ENCODE data around the gene MAGI2. TPM values are rescaled to one million over a fixed set of nuclear protein-coding genes. Genes with fewer than 3 reads are reported as not detected.
A peak's percentile ranks its signal among the peaks of the same experiment; 100 is the strongest.

Gene MAGI2
- polyA plus RNA-seq, 1 donor: 4.2 TPM

DNA sequence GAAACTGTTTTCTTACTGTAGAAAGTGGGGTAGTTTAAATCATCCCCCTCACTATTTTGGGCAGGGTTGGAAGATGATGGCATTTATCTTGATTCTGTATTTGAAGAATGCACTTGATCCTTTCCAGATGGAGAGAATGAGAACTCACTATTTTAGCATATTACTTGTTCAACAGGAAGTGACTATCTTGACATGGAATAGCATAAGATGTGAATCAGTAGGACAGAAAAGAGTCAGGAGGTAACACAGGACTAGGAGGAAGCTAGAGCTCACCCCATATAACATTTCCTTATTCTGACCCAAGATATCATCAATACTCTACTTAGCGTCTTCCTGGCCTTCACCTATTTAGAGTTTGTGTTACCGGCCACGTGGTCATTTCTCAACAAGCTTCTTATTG, 1254.7 kb downstream of the MAGI2 start:
- no peak for DNase-seq

DNA sequence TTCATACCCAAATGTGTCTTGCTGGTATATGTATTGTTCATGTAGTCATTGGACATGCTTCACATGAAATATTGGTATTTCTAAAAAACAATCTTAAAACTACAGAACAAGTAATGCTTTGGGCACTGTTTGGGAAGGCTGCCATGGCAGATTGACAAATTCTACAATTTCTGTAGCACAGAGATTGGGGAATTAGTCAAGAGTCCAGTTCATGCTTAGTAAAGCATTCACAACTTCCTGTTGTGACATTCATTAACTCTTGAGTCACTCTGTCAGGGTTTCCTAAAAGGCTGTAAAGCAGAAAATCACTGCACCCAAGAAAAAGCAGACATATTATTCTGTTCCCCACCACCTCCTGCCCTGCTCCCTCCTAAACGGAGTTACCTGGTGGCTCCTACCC, 1256.0 kb downstream of the MAGI2 start:
- DNase-seq: no peak

DNA sequence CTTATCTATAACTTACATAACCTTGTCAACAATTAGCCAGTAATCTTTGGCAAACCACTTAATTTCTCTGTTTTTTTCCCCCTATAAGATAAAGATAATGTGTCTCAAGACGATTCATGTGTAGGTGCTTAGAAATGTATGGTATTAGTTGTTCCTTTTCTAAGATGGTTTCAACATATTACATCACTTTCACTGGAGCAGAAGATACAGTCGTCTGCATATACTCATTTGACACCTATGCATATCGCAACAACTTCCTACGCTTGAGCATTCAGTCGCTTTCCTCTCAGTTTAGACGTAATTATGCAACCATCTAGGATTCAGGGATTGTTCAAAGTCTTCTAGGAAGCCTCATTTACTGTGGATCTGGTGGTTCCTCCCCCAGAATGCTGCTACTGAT, 1258.2 kb downstream of the MAGI2 start:
- DNase-seq: no peak

DNA sequence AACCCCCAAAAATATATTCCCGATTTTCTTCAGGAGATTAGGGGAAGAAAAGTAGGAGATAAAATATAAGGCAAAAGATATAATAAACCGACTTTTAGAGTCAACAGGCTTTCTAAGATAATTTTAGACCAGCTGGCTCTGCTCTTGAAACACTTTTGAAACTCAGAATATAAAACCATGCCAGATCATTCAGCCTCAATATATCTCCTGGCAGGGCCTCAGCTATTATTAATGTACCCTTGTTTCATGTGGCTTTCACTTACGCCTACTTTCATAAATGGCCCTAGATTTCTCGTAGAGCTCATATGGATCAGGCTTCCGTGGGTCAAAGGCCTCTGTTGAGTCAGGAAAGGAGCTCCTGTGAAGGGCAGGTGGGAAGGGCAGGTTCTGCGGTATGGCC, 1258.9 kb downstream of the MAGI2 start:
- DNase-seq: no peak

DNA sequence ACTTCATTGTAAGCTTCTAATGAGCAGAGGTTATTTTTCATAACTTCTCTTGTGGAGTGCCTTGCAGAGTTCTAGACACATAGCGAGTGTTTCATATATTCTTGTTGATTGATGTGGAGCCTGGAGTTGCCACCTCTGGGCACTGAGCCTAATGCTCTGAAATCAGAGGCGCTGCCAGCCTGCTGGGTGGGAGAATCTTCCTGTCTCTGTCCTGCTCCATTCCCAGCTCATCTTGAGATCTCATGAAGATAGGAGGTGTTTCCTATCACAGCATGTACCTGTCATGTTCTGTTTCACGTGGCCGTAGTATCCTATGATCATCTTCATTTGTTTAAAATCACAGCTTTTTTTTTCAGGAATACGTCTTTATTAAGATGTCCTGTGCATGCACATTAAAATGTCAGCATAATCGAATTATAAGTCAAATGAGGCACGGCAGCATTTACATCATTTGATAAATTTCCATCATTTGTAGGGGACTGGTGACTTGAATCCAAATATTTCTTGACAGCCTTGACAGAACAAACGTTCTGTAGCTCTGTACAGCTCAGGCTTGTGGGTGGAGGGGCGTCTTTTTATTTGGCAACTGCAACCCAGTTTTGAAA, 1261.9 kb downstream of the MAGI2 start:
- DNase-seq: no peak

DNA sequence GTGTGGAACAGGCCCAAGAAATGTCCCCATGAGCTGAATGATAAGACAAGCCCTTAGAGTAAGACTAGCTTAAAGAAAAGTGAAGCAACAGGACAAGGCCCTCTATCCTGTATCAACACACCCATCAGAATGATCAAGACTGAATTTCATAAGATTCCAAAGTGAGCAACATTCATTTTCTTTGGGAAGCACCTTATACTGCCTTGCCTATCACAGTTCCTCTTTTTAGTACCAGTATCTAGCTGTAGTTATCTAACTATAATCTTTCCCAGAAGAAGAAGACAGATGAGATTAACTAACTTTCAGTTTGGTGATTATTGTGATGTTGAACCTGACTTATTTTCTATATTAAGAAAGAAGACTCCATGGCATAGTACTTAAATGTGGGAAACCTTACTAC, 1263.7 kb downstream of the MAGI2 start:
- no peak for DNase-seq

DNA sequence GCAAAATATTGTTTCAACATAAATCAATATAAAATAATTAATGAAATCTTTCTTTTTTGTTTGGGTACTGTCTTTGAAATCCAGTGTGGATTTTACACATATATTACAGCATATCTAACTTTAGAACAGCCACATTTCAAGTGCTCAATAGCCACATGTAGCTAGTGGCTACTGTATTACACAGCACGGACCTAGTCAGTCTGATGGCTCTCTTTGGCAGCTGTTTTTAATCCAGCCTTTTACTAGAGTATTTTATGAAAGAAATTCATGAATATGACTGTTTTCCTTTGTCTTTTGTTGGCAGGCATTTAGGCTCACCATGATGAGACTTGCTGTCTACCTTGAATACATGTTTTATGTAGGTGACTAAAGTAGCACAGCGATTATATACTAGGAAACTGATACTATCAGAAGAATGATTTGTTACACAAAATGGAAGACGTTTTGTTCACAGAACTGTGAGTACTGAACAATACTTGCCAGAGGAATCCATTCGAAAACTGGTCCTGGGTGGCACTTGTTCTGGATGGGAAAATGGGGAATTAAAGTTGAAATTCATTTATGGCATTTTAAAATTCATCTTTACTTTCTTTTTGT, 1268.2 kb downstream of the MAGI2 start:
- DNase-seq: no peak

DNA sequence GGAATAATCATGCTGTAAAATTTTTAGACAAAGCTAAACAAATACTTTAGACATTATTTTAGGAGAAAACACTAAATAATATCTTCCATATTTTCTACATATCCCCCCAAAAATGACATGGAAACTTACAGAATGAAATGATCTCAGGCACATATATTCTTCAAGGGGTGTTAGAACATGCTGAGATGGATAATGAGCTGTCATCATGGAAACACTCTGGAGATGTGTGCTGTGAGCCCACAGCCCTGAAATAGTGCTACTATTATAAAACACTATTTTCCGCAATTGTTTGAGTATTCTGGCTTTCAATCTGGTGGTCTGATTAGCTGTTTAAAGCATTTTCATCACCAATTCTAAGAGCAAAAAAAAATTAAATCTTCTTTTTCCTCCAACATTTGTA, 1269.2 kb downstream of the MAGI2 start:
- DNase-seq: no peak

DNA sequence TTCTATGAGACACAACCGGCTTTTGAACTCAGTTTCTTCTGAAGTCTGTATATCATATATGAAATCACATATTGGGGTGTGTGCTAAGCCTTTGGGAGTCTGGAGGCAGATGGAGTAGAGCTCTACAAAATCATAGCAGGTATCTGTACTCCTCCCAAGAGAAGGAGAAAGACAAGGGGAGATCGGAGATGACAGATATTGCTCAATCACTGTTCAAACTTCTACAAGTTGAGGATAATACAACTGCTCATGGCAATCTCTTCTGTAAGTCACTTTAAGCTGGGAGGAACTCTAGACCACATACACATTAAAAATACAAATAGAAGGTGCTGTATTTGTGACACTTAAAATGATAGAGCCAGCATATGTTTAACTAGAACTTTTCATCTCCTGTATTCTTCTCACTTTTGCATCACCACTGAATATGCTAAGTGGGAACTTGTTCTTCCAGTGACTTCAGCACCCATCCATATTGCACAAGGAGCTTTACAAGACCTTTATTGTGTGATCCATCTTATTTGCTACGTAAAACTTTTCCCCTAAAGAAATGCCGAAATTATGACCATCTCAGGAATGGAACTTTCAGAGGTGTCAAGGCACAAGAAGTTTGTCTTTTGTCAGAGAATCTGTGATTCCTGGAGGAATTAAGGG, 1273.5 kb downstream of the MAGI2 start:
- no peak for DNase-seq

DNA sequence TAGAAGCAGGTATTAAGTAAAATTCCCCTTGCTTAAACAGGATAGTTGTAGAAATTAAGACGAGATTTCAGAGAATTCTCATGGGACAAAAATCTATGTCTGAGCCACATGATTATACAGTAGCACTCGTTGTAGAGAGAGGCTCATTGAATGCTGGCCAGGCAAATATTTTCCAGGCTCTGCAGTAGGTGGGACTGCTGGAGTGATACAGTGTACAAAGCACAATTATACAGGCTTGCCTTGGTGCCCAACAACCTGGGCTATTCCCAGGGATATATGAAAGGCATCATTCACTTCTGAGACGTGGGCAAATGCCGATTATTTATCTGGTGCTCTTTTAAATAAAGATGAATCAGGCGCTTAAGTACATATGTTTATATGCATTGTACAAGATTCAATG, 1274.3 kb downstream of the MAGI2 start:
- no peak for DNase-seq

DNA sequence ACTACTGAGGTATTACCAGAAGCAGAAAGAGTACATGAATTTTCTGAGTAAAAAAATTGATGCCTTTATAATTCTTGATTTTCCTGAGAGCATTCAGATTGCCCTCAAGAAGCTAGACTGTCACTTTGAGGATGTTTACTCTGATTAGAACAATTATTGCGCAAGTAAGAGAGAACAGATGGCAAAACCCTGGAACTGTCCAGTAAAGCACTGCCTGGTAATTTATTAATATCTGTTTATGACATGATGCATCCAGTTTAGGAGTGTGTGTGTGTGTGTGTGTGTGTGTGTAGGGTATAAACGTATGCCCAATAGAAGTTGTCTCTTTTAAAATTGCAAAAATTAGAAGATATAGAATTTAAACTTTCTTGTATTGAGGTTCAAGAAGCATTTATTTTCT, 1275.1 kb downstream of the MAGI2 start:
- DNase-seq: no peak

DNA sequence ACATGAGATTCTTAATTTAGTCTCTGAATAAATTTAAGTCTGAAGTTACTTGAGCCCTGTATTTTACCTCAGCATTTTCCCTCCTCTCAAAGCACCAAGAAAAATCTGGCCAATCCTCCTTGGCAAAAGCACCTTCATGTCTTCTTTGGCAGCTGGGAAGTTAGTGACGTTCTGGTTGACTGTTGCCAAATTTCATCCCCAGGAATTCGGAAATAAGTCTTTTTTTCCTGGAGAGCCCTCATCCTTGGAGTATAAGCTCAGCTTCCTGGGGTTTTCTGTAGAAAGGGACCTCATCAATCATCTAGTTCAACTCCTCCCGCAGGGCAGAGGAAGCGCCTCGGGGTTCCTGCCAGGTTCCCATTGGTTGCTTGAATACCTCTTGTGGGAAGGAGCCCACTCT, 1277.3 kb downstream of the MAGI2 start:
- peak; percentile 78 for DNase-seq

DNA sequence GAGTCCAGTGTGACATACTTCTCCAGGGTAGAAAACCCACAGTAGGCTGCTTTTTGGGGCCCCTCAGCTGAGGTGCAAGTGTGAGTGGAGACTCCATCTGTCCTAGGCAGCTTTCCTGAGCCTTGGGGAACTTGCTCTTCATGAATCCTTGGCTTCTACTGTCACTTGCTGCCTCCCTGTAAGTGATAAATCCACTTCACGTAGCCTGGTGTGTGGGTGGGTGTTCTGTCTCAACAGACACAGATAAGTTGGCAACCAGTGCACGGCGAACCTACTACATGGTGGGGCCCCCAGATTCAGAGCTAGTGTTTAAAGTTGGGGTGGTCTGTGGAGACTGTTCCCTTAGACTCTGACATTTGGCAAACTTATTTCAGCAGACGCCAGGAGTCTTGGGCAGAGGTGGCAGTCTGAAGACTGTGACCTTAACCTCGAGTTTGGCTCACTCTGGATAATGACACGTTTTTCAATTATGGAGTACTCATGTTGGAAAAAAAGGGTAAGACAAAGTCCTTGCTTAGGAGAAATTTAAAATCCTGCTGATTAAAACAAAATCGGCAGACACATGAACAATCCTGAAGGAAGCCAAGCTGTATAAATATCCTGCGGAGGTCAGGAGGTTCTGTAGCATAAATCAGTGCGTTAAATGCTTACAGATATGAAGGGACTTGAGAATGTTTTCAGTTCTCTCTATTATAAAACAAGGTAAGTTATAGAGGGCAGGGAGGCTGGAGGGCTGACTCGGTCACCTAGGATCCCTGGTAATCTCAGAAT, 1278.0 kb downstream of the MAGI2 start:
- peak; percentile 35 for DNase-seq

DNA sequence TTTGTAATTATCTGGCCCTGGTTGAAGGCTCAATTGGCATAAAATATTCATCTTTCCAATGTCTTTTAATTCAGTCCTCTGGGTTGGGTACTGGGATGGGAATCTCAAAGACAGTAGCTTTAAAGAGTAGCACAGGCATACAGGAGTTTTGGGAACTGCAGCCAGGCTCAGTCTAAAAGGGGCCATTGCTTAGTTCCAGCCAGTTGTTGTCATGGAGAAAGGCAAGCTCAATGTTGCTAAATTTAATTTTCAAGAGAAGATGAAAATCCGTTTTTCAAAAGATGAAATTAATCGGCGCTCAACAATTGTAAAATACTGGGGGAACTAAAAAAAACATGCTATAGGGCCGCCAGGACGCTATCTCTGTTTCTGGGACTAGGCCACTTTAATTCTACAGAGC, 1279.8 kb downstream of the MAGI2 start:
- DNase-seq: no peak

DNA sequence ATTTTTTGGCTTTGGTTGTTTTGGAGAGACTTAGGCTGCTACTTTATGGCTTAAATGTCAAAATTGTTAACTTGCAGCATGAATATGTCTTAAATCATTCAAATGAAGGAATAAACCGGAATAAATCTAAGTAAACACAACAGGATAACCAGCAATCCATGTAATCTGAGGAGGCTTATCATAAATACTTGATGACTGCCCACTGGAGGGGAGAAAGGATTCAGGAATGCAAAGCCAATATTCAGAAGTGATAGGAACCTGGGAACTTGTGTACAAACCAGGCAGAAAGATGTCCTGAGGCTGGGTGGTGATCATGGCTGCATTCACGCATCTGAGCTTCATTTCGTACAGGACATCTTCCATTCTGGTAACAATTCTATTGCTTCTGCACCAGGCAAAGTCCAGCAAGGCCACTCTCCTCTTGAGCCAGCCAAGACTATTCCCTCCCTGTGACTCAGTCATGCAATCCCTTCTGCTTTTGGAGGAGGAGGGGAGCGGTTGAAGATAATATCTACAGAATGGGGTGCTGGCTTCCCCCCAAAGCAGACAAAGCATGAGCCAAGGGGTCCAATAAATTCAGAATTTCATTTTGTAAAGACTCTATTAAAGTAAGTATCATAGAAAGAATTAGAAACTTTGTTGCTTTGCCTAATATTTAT, 1280.4 kb downstream of the MAGI2 start:
- DNase-seq: no peak

DNA sequence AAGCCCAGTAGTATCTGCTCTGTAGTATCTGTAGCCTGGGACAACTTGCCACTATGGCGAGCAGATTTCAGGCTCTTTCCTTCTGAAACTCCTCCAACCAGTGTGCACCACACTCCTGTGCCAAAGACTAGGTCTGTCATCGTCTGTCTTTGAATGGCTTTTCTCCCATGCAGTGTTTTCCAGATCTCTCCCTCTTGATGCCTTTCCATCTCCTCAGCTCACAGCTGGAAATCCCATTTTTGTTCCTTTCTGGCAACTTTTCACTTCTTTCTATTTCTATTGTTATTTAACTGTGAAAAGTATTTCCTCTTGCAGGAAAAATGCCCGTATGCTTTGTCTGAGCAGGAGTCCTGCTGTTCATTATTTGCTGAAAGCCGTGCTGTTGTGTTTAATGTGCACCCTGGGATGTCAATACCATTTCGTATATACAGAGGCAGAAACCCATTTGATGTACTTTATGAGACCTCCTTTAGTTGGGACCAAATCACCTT, 1281.2 kb downstream of the MAGI2 start:
- peak; percentile 46 for DNase-seq

DNA sequence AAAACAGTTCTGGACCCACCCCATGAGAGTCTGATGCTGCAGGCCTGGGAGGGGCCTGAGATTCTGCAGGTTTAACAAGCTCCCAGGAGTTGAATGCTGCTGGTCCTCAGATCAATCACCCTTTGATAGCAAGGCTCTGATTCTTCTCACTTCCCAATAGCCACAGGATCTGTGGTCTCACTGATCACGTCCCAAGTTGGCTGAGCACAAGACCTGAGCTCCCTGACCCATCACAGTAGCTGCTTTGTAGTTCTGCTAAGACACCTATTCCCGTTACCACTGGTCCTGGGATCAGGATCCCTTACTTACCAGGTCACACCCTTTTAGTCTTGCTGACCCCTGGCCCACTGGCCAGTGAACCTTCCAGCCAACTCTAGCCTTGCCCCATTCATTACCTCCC, 1282.1 kb downstream of the MAGI2 start:
- DNase-seq: no peak

DNA sequence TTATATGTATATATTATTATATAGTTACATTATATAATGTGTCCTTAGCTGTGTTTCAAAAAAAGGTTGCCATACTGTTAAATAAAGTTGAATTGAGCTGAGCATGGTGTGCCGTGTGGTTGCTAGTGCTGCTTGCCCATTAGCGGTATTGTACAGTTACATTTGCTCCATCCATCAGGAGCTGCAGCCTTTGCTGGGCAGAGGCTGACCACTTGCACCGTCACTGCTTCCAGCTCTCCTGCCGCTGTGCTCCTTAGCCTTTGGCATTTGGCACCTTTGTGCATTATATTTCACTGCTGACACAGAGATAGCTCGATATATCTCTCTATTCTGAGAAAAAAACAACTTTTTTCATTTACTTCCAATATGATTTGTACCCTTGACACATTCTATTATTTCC, 1282.7 kb downstream of the MAGI2 start:
- no peak for DNase-seq

DNA sequence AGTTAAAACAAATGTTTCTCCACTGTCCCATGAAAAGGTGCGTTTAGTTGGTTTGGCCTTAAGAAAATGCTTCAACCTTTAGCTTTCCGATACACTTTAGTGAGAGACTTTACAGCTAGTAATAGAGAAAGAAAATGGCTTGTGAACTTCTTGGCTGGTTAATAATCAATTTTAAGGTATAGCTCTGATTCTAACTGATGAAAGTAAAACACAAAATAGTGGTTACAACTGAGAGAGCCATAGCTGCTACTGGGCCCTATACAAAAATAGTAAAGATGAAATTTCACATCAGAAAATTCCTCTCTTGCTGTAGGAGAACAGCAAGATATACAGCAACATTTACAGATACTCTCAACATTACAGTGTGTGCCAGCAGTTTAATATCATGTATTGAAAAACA, 1283.5 kb downstream of the MAGI2 start:
- DNase-seq: no peak

DNA sequence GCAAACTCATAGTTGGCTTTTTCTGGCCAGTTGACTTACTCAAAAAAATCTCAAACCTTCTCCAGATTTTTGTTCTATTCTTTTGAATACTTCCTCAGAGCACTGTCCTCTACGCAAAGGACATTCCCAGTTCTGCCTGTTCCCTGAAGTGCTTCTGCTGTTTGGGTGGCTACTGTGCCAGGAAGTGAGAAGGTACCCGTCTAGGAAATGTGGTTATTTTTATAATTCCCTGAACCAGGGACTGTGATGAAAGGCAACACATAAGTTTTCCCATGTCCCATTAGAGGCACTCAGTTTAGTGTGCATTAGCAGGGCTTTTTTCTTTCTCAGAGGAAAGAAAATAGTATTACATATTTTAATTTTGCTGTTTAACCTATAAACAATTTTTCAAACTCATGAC, 1284.6 kb downstream of the MAGI2 start:
- DNase-seq: no peak

DNA sequence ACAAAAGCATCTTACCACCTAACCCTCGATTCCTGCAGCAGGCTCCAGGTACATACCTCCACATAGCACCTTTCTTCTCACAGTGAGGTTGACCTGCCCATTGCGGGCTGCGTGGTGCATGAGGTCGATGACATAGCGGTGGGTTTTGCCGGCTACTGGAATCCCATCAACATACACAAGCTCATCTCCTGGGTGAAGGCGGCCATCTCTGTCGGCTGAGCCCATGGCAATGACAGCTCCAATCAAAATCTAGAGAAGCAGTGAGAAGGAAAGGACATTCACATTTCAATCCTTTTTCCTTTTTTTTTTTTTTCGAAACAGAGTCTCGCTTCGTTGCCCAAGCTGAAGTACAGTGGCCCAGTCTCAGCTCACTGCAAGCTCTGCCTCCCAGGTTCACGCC, 1285.6 kb downstream of the MAGI2 start:
- no peak for DNase-seq

DNA sequence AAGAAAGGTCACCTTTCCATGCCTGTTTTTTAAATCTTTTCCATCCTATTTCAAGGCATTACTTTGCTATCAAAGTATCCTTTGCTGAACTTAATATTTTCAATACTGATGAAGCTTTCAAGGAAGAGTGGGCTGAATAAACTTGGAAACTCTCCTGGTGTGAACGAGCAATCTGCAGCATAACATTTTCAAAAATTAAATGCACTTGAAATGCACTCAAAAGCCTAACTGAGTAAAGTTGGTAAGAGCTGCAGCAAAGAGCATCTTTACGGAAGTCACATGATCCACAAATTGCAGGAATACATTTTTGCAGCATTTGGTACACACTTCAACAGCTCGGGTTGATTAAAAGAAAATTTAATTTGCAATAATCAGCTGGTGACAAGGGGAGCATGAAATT, 1287.6 kb downstream of the MAGI2 start:
- no peak for DNase-seq

DNA sequence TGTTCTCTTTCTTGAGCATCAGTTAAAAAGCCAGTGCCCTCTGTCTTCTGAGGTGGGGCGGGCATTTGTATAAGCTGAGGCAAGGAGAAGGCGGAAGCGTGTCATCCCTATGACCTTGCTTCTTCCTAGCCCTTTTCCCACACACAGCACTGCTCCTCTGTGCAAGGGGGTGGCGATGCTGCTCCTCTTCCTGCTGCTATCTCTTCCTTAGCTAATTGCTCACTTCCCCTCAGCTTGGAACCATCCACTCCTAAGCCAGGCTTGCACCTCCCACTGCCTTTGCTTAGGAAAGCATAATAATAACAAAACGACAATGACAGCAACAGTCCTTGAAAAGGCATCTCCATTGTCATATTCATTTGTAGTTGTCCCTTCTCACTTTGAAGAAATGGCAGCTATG, 1288.0 kb downstream of the MAGI2 start:
- no peak for DNase-seq

Data from hindlimb muscle (tissue), 1 donor.